Measurements from ENCODE around the gene CCDC178.

- no peak for TF ChIP-seq CTCF (IDR thresholded peaks at IDR 0.05)
- TF ChIP-seq POLR2AphosphoS5 (IDR thresholded peaks at IDR 0.05) = no peak
Measured at GRCh38 chr18:33432857-33433256, 7.7 kb downstream of the CCDC178 start.

All from prostate gland (tissue), 2 donors.